Muscle layer of colon (tissue), 2 donors: Measurements from ENCODE around the gene ENG.

Source experiments
- H3K27ac ChIP-seq: one replicate; pipeline ENCODE4 v1.7.0; 2013; ENCODE audit warnings: low read depth, mild to moderate bottlenecking, low read length, moderate library complexity
- H3K27me3 ChIP-seq, 2 donors: one replicate each; pipeline ENCODE4 v1.7.0; 2013; ENCODE audit warnings: low read length in 2 of 2, mild to moderate bottlenecking in 2 of 2; ENCODE audit not compliant: insufficient read depth in 2 of 2, control insufficient read depth in 1 of 2
- H3K36me3 ChIP-seq: one replicate; pipeline ENCODE4 v1.7.0; 2013; ENCODE audit warnings: mild to moderate bottlenecking, low read length; ENCODE audit not compliant: insufficient read depth
- H3K4me1 ChIP-seq: one replicate; pipeline ENCODE4 v1.7.0; 2013; ENCODE audit warnings: mild to moderate bottlenecking, low read length; ENCODE audit not compliant: insufficient read depth
- H3K4me3 ChIP-seq, 2 donors: one replicate each; pipeline ENCODE4 v1.7.0; 2013; ENCODE audit warnings: low read length in 2 of 2, low read depth in 1 of 2, mild to moderate bottlenecking in 1 of 2, moderate library complexity in 1 of 2
- H3K9ac ChIP-seq: one replicate; pipeline ENCODE4 v1.7.0; 2013; ENCODE audit warnings: low read length
- H3K9me3 ChIP-seq: one replicate; pipeline ENCODE4 v1.7.0; 2013; ENCODE audit warnings: mild to moderate bottlenecking, low read length
- donor health status: abdominal sarcoma.
- donor health status: Adenocarcinoma of cecum.

The ENG gene

DNA sequence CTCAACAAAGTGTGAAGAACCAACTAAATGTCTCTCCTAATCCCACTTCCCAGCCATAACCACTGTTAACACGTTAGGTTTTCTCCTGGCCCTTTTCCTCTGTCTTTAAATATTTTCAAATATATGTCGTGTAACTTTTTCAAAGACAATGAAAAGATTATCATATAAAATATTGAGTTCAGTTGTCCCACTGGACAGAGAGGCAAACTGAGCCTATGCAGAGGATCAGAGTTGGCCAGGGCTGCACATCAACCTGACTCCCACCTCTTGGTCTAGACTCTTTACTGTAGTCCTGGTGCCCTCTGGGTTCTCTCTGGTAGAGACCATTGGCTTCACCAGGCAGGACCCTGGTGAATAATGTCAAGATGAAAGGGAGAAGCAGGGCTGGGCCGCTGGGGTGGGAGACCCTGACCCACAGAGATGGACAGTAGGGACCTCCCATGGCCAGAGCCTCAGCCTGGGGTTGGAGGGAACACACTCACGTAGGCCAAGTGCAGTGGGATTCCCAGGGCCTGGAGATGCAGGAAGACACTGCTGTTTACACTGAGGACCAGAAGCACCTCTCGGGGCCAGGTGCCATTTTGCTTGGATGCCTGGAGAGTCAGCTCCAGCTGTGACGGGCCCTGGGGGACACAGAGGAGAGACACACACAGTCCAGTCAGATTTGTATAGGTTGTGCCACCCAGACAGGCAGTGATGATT is 25.1 kb downstream of the ENG start:
- H3K9ac ChIP-seq, result no peak overlapping the region
- no peak overlapping the region for H3K27ac ChIP-seq
- no peaks in the 10 kb centered on the region for H3K36me3 ChIP-seq
- no peaks in the 10 kb centered on the region for H3K9me3 ChIP-seq
- H3K4me1 ChIP-seq, result peaks cover 18% of the 10 kb centered on the region
- peaks cover 0 to 7% of the 10 kb centered on the region in 2 donors for H3K27me3 ChIP-seq
- H3K4me3 ChIP-seq, result no peak overlapping the region

DNA sequence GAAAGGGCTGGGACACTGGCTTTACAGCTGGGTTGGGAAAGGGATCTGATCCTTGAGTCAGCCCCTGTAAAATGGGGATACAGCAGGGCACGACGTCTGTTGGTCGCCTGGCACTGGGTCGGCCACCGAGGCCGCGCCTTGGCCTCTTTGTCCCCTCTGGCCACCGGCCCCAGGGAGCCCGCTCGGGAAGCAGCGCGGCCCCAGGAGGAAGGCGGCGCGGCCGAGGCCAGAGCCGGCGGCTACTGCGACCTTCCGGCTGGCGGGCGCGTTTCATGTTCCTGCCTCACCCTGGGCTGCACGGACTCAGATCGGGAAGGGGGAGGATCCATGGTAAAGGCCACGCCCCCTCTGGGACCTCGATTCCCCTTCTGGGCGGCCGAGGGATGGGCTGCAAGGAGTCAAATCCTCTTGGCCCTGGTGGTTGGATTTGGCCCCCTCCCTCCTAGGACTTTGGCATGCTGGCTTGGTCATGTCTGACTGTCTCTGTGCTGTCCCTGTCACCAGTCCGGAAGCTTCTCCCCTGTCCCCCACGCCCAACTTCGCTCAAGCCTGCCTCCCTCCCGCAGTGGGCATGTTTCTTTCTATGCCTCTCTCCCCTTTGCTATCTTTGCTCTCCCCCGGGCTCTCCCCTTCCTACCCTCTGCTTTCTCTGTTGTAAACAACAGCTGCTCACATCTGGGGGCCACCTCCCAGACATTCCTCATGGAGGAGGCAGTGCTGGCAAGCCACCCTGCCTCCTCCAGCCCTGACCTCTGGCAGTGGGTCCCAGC is 26.0 kb downstream of the ENG start:
- Histone ChIP-seq H3K4me1 (peaks cover 18% of the 10 kb centered on the region), H3K27me3 (peaks cover 0 to 7% of the 10 kb centered on the region in 2 donors), H3K27ac (peak overlapping the region; percentile 51), H3K36me3 (no peaks in the 10 kb centered on the region), H3K4me3 (peak overlapping the region in 1 of 2 donors; percentile 44), H3K9ac (no peak overlapping the region), H3K9me3 (no peaks in the 10 kb centered on the region)

DNA sequence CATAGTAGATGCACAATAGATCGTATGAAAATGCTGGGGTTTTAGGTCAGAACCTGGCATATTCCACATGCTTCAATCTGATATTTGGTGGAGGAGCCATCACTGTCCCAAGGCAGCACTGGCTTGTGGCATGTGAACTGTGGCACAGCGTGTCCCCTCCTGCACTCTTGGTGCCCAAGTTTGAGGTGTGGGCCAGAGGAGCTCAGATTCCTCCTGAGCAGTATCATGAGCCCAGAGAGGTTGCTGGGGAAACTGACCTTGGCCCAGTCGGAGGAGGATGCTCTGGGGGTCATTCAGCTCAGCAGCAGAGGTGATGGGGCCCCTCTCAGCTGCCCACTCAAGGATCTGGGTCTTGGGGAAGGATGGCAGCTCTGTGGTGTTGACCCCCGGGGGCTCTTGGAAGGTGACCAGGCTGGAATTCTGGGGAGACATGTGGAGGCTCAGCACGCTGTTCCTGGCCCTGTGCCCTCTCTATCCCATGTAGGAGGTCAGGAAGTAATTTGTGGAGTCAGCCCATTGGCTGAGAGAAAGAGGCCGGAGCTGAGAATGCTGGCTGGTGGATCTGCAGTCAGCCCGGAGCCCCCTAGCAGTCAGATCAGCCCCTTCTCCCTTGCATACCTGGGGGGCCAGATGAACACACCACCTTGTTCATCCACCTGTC is 28.1 kb downstream of the ENG start:
- Histone ChIP-seq H3K4me1 (peaks cover 18% of the 10 kb centered on the region), H3K27ac (no peak overlapping the region), H3K9me3 (no peaks in the 10 kb centered on the region), H3K4me3 (no peak overlapping the region), H3K9ac (no peak overlapping the region), H3K27me3 (peaks cover 0 to 7% of the 10 kb centered on the region in 2 donors), H3K36me3 (no peaks in the 10 kb centered on the region)

DNA sequence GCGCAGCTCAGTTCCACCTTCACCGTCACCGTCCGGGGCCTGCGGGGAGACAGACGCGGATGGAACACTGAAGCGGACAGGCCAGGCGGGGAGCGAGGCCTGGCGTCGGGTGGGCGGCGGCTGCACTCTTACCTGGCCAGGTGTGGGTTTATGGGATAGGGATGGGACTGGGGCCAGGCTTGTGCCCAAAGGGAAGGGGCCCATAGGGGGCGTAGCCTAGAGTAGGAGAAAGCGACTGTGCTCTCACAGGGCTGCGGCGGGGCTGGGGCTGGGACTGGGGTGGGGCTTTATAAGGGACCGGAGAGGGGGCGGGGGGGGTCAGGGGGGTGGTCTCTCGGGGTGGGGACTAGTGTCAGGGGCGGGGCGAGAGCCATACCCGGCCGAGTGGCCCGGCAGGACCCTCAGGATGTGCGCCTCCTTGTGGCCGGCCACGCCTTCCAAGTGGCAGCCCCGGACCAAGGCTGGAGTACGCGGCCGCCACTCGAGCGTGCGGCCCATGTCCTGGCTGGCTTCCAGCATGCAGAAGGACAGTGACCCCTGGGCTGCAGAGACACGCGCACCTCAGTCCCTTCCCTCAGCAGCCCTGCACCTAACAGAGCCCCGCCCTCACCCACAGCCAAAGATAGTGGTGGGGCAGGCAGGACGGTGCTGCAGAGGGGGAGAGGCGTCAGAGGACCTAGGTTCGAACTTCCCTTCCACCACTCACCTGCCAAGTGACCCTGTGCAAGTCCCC is 29.0 kb downstream of the ENG start:
- Histone ChIP-seq H3K4me1 (peaks cover 18% of the 10 kb centered on the region), H3K9ac (no peak overlapping the region), H3K36me3 (no peaks in the 10 kb centered on the region), H3K4me3 (no peak overlapping the region), H3K27ac (no peak overlapping the region), H3K27me3 (peaks cover 0 to 7% of the 10 kb centered on the region in 2 donors), H3K9me3 (no peaks in the 10 kb centered on the region)

DNA sequence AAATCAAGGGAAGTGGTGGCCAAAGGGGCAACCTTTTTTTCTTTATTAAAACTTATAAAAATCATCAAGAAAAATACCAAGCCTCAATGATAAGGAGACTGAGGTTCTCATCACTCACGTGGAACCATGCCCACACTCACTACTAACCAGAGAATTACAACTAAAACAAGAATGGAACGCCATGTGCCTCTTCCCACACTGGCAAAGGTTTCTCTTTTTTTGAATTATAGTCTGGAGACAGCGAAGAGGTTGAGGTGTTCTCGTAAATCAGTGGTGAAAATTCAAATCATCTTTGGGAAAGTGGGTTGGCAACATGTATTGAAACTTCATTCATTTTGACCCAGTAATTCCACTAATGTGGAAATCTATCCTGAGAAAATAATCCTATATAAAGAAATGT is 32.4 kb downstream of the ENG start:
- Histone ChIP-seq H3K27ac (no peak overlapping the region), H3K4me3 (no peak overlapping the region), H3K27me3 (no peaks in the 10 kb centered on the region), H3K4me1 (peaks cover 5% of the 10 kb centered on the region), H3K9ac (no peak overlapping the region), H3K36me3 (peaks cover 12% of the 10 kb centered on the region), H3K9me3 (no peaks in the 10 kb centered on the region)

DNA sequence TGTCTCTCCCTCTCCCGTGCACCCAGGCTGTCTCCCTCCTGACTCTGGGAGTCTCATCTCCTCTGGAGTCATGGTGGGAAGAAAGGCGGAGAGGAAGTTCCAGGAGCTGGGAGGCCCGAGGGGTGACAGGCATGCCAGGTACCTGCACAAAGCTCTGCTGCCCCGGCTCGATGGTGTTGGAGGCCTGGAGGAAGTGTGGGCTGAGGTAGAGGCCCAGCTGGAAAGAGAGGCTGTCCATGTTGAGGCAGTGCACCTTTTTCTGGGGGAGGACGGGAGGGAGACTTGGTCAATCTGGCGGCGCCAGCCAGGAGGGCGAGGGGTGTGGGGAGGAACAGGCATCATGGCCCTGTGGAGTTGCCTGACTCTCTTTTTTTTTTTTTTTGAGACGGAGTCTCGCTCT is 35.9 kb downstream of the ENG start:
- H3K9me3 ChIP-seq, result no peaks in the 10 kb centered on the region
- H3K9ac ChIP-seq, result no peak overlapping the region
- no peak overlapping the region for H3K4me3 ChIP-seq
- no peaks in the 10 kb centered on the region for H3K4me1 ChIP-seq
- H3K36me3 ChIP-seq, result peaks cover 36% of the 10 kb centered on the region
- H3K27ac ChIP-seq, result no peak overlapping the region
- H3K27me3 ChIP-seq, result no peaks in the 10 kb centered on the region

DNA sequence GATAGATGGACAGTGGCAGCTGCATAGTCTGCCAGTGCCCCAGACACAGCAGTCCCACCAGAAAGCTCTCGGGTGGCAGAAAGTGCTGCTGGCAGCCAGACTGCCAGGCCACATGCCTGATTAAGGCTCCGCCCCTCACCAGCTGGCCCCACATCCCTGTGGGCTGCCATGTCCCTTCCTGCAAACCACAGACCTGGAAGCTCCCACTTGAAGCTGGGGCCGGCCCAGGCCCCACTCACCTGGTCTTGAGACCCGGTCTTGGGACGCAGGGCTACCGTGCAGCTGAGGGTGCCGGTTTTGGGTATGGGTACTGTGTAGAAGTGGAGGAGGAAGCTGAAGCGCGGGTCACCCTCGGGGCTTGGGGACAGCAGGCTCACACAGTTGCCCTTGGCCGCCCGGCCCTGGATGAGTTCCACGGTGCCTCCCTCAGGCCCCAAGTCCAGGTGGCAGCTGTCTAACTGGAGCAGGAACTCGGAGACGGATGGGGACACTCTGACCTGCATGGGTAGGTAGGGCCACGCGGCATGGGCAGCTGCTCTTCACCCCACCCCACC is 36.5 kb downstream of the ENG start:
- H3K36me3 ChIP-seq, result peaks cover 42% of the 10 kb centered on the region
- H3K4me1 ChIP-seq, result no peaks in the 10 kb centered on the region
- H3K27ac ChIP-seq, result no peak overlapping the region
- no peaks in the 10 kb centered on the region for H3K9me3 ChIP-seq
- H3K4me3 ChIP-seq, result no peak overlapping the region
- H3K9ac ChIP-seq, result no peak overlapping the region
- H3K27me3 ChIP-seq, result no peaks in the 10 kb centered on the region

DNA sequence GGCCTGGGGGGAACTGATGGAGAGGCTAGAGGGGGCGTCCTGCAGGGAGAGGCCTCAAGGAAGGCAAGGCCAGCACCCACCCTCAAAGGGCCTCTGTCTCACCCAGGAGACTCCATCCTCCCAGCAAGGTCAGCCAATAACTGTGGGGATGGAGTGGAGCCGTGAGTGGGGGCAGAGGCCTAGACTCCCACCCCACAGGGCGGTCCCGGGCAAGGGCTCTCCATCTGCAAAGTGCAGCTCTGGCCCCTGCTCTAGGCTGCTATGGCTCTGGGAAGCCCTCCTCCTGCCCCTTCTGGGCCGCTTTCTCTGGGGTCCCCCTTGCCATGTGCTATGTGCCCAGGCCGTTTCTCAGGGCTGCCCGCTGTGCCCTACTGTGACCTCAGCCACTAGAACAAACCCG is 37.7 kb downstream of the ENG start:
- H3K27ac ChIP-seq, result no peak overlapping the region
- no peak overlapping the region for H3K9ac ChIP-seq
- no peaks in the 10 kb centered on the region for H3K27me3 ChIP-seq
- H3K4me3 ChIP-seq, result no peak overlapping the region
- peaks cover 53% of the 10 kb centered on the region for H3K36me3 ChIP-seq
- H3K9me3 ChIP-seq, result no peaks in the 10 kb centered on the region
- no peaks in the 10 kb centered on the region for H3K4me1 ChIP-seq

DNA sequence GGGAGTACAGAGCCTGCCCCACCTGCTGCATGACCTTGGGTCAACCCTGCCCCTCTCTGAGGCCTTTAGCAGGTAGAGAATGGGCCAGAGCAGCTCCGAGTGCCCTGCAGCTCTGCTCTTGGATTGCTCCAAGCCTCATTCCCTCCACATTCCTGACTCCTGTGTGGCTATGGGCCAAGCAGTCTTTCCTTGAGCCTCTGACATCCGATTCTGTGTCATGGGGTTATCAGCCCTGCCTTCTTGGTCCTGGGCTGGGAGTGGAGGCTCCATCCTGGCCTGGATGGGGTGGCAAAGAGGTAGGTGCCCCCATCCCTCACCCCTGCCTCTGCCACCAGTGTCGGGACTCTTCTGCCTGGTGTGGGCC is 38.1 kb downstream of the ENG start:
- Histone ChIP-seq H3K4me1 (no peaks in the 10 kb centered on the region), H3K4me3 (no peak overlapping the region), H3K27ac (no peak overlapping the region), H3K36me3 (peaks cover 53% of the 10 kb centered on the region), H3K9ac (no peak overlapping the region), H3K27me3 (no peaks in the 10 kb centered on the region), H3K9me3 (no peaks in the 10 kb centered on the region)

DNA sequence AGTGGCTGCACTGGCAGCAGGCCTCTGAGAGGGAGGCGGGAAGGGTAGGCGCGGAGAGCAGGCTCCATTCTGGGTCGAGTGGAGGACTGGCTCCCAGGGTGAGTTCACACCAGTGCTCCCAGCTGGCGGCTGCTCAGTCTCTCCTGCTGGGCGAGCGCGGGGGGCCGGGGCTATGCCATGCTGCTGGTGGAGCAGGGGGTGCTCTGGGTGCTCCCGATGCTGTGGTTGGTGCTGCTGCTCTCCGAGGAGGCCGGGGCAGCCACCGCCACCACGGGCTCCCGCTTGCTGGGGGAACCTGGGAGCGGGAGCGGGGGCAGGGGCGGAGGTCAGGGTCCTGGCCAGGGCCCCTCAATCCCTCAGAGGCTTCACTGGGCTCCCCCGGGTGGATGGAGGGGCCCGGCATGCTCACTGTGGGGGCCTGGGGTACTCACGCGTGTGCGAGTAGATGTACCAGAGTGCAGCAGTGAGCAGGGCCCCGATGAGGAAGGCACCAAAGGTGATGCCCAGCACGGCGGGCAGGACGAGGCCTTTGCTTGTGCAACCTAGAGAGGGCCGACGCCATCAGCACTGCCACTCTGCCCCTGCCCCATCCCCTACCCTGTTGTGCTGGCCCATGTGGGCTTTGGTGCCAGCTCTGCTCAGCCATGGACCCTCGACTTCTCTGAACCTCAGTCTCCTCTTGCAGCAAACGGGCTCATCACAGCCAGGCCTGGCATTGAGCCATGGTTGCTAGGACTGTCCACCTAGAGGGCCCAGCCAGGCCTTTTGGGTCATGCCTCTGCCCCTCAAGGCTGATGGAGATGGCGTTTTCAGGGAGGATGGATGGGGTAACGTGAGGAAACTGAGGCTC is 38.7 kb downstream of the ENG start:
- H3K36me3 ChIP-seq, result peaks cover 53% of the 10 kb centered on the region
- no peak overlapping the region for H3K9ac ChIP-seq
- H3K27me3 ChIP-seq, result no peaks in the 10 kb centered on the region
- H3K9me3 ChIP-seq, result no peaks in the 10 kb centered on the region
- no peak overlapping the region for H3K27ac ChIP-seq
- no peak overlapping the region for H3K4me3 ChIP-seq
- H3K4me1 ChIP-seq, result no peaks in the 10 kb centered on the region
